Esophagus muscularis mucosa (tissue), 4 donors: ENCODE results near the gene MPZL1. TPM values are rescaled to one million over a fixed set of nuclear protein-coding genes. Genes with fewer than 3 reads are reported as not detected.

Experiments used
- DNase-seq: peaks from one replicate; pipeline ENCODE4 v3.0.0-alpha.2; 2017; ENCODE audit errors: extremely low spot score
- H3K27ac ChIP-seq, 4 donors: fragments of 200-600 bp; sonication (generic); replicated peaks in 1 of 4; 1 replicate in 3 of 4; 2 replicates in 1 of 4; pipeline ENCODE4 v1.5.1; 2016 to 2019; ENCODE audit warnings: mild to moderate bottlenecking in 1 of 4
- H3K27me3 ChIP-seq, 4 donors: fragments of 200-600 bp; sonication (generic); one replicate each; pipeline versions ENCODE4 v1.5.1 to v1.6.0; 2016 to 2019
- H3K36me3 ChIP-seq, 4 donors: fragments of 200-600 bp; sonication (generic); one replicate each; pipeline ENCODE4 v1.5.1; 2016 to 2019
- H3K4me1 ChIP-seq, 4 donors: fragments of 200-600 bp; sonication (generic); one replicate each; pipeline ENCODE4 v1.5.1; 2016 to 2019
- H3K4me3 ChIP-seq, 4 donors: fragments of 200-600 bp; sonication (generic); 1 replicate in 2 of 4; 2 replicates in 2 of 4; pipeline ENCODE4 v1.5.1; 2016 to 2019; ENCODE audit warnings: mild to moderate bottlenecking in 4 of 4, moderate library complexity in 1 of 4
- H3K9me3 ChIP-seq, 4 donors: fragments of 200-600 bp; sonication (generic); 1 replicate in 3 of 4; 2 replicates in 1 of 4; pipeline ENCODE4 v1.5.1; 2016 to 2019
- CTCF ChIP-seq, 3 experiments: fragments of 200-600 bp in 2 of 3; fragments of 450-650 bp in 1 of 3; sonication (generic) in 2 of 3; IDR thresholded peaks; one replicate each; pipeline ENCODE4 v1.5.1; 2017 to 2019; ENCODE audit warnings: antibody characterized with exemption in 3 of 3, mild to moderate bottlenecking in 2 of 3, moderate library complexity in 1 of 3
- EP300 ChIP-seq: sonication (generic); formaldehyde crosslinking; IDR thresholded peaks from one replicate; pipeline ENCODE4 v1.6.1; 2017; ENCODE audit warnings: antibody characterized with exemption
- POLR2A ChIP-seq: fragments of 450-650 bp; IDR thresholded peaks from one replicate; pipeline ENCODE4 v1.6.1; 2017; ENCODE audit warnings: antibody characterized with exemption, moderate library complexity, mild to moderate bottlenecking, low read depth
- POLR2AphosphoS5 ChIP-seq, 2 donors: sonication (generic); formaldehyde crosslinking; IDR thresholded peaks; one replicate each; pipeline ENCODE4 v1.6.1; 2017; ENCODE audit warnings: antibody characterized with exemption in 2 of 2
- WGBS: methylation state at CpG from one replicate; pipeline ENCODE4 v1.1.5; 2018; 5-methylcytosine and 5-hydroxymethylcytosine counted together
- intact Hi-C: fragments of 100-400 bp; cut with DNase I; formaldehyde crosslinking; loops from one replicate; pipeline ENCODE4 v1.15.1; 2023
- total RNA-seq, 4 donors: library from RNA; depleted of rRNA; stranded (reverse); fragments of >200 nt; gene quantifications; one replicate each; pipeline versions ENCODE4 v1.1.0 to v1.2.1, GENCODE V29; 2016

Gene MPZL1
- total RNA-seq, 4 donors from 2014 or later = 72.7 to 130 (median 107) TPM

- Histone ChIP-seq H3K4me3 (no peak overlapping the region), H3K27me3 (no peaks in the 10 kb centered on the region), H3K36me3 (no peaks in the 10 kb centered on the region), H3K27ac (no peak overlapping the region), H3K4me1 (peaks cover 22 to 72% (median 61%) of the 10 kb centered on the region in 4 donors), H3K9me3 (no peaks in the 10 kb centered on the region)
- intact Hi-C loops = no loop called here
- 67% methylated on average over 2 of the region's 2 CpGs for WGBS
- TF ChIP-seq POLR2AphosphoS5 (IDR thresholded peaks at IDR 0.05) (no peak), EP300 (no peak), POLR2A (no peak), CTCF (IDR thresholded peaks at IDR 0.05) (no peak)
- no peak for DNase-seq
These were observed 28.0 kb downstream of the MPZL1 start for GRCh38 chr1:167749741-167750140.

GRCh38 chr1:167750641-167751040 lies 28.9 kb downstream of the MPZL1 start:
- Histone ChIP-seq H3K9me3 (no peaks in the 10 kb centered on the region), H3K27ac (no peak overlapping the region), H3K4me3 (no peak overlapping the region), H3K36me3 (no peaks in the 10 kb centered on the region), H3K4me1 (peaks cover 27 to 70% (median 57%) of the 10 kb centered on the region in 4 donors), H3K27me3 (no peaks in the 10 kb centered on the region)
- intact Hi-C loops = no loop called here
- 91% methylated on average over 2 of the region's 2 CpGs for WGBS
- DNase-seq = no peak
- no peak for TF ChIP-seq POLR2A
- TF ChIP-seq EP300 = no peak
- TF ChIP-seq POLR2AphosphoS5 (IDR thresholded peaks at IDR 0.05) = no peak
- no peak for TF ChIP-seq CTCF (IDR thresholded peaks at IDR 0.05)

GRCh38 chr1:167751676-167752075 lies 29.9 kb downstream of the MPZL1 start:
- WGBS = 69% methylated on average over 1 of the region's 1 CpG
- Histone ChIP-seq H3K4me1 (peaks cover 29 to 66% (median 57%) of the 10 kb centered on the region in 4 donors), H3K36me3 (no peaks in the 10 kb centered on the region), H3K27me3 (no peaks in the 10 kb centered on the region), H3K4me3 (no peak overlapping the region), H3K27ac (peak overlapping the region in 1 of 4 donors; percentile 19), H3K9me3 (no peaks in the 10 kb centered on the region)
- TF ChIP-seq EP300 = no peak
- no peak for TF ChIP-seq POLR2AphosphoS5 (IDR thresholded peaks at IDR 0.05)
- TF ChIP-seq CTCF (IDR thresholded peaks at IDR 0.05) = no peak
- TF ChIP-seq POLR2A = no peak
- intact Hi-C loops = no loop called here
- no peak for DNase-seq

- H3K9me3 ChIP-seq = no peaks in the 10 kb centered on the region
- DNase-seq = no peak
- no peaks in the 10 kb centered on the region for H3K27me3 ChIP-seq
- peak overlapping the region in 1 of 4 donors; percentile 19 for H3K27ac ChIP-seq
- H3K4me1 ChIP-seq = peaks cover 36 to 67% (median 59%) of the 10 kb centered on the region in 4 donors
- no peak overlapping the region for H3K4me3 ChIP-seq
- intact Hi-C loops = no loop called here
- TF ChIP-seq EP300 = no peak
- TF ChIP-seq CTCF (IDR thresholded peaks at IDR 0.05) = no peak
- no peak for TF ChIP-seq POLR2A
- TF ChIP-seq POLR2AphosphoS5 (IDR thresholded peaks at IDR 0.05) = no peak
- H3K36me3 ChIP-seq = no peaks in the 10 kb centered on the region
These were observed 30.6 kb downstream of the MPZL1 start for GRCh38 chr1:167752219-167752985.

GRCh38 chr1:167755654-167756053 lies 33.9 kb downstream of the MPZL1 start:
- intact Hi-C loops = no loop called here
- WGBS = 67% methylated on average over 3 of the region's 3 CpGs

More at GRCh38 chr1:167755654-167756053, 33.9 kb downstream of the MPZL1 start:
- Histone ChIP-seq H3K27ac (no peak overlapping the region), H3K4me1 (peaks cover 33 to 52% (median 46%) of the 10 kb centered on the region in 4 donors), H3K9me3 (no peaks in the 10 kb centered on the region), H3K27me3 (no peaks in the 10 kb centered on the region), H3K36me3 (no peaks in the 10 kb centered on the region), H3K4me3 (no peak overlapping the region)
- DNase-seq = no peak
- TF ChIP-seq CTCF (IDR thresholded peaks at IDR 0.05) = no peak
- TF ChIP-seq POLR2A = no peak
- TF ChIP-seq POLR2AphosphoS5 (IDR thresholded peaks at IDR 0.05) = no peak
- TF ChIP-seq EP300 = no peak
